CD14-positive monocyte (primary cell): ENCODE measurements around the gene TAF15. TPM values are rescaled to one million over a fixed set of nuclear protein-coding genes. Genes with fewer than 3 reads are reported as not detected.

Experiments
- DNase-seq, 3 donors: peaks; one replicate each; pipeline ENCODE4 v3.0.0-alpha.2; 2011 to 2022
- H2AFZ ChIP-seq: 2 replicates; pipeline ENCODE4 v1.6.0; 2012; ENCODE audit warnings: mild to moderate bottlenecking, low read depth, low read length, inconsistent platforms; ENCODE audit not compliant: insufficient read depth, poor library complexity, severe bottlenecking
- H3K27ac ChIP-seq, 2 donors: 1 replicate in 1 of 2; 2 replicates in 1 of 2; pipeline ENCODE4 v1.5.1; 2012 to 2013; ENCODE audit warnings: low read length in 2 of 2, control low read depth in 1 of 2, inconsistent platforms in 1 of 2, low read depth in 1 of 2, mild to moderate bottlenecking in 1 of 2
- H3K27me3 ChIP-seq, 2 donors: one replicate each; pipeline versions ENCODE4 v1.6.0 to v1.6.1; 2011 to 2013; ENCODE audit warnings: low read length in 2 of 2; ENCODE audit not compliant: control insufficient read depth in 2 of 2, insufficient read depth in 2 of 2
- H3K36me3 ChIP-seq, 2 donors: replicated peaks in 1 of 2; 1 replicate in 1 of 2; 2 replicates in 1 of 2; pipeline versions ENCODE4 v1.5.1 to v1.6.1; 2012 to 2013; ENCODE audit warnings: low read length in 2 of 2, control low read depth in 1 of 2, inconsistent platforms in 1 of 2, mild to moderate bottlenecking in 1 of 2; ENCODE audit not compliant: insufficient read depth in 2 of 2, control insufficient read depth in 1 of 2
- H3K4me1 ChIP-seq, 2 donors: 1 replicate in 1 of 2; 2 replicates in 1 of 2; pipeline versions ENCODE4 v1.5.1 to v1.6.1; 2012 to 2013; ENCODE audit warnings: low read length in 2 of 2, control low read depth in 1 of 2, inconsistent platforms in 1 of 2, mild to moderate bottlenecking in 1 of 2, moderate library complexity in 1 of 2; ENCODE audit not compliant: insufficient read depth in 2 of 2, control insufficient read depth in 1 of 2
- H3K4me2 ChIP-seq: replicated peaks from 2 replicates; pipeline ENCODE3; 2012; ENCODE audit warnings: low read length, moderate library complexity, mild to moderate bottlenecking; ENCODE audit not compliant: poor library complexity, severe bottlenecking; ENCODE audit errors: extremely low read depth
- H3K4me3 ChIP-seq, 3 experiments: fragments of 200-600 bp in 1 of 3; sonication (generic) in 1 of 3; replicated peaks in 1 of 3; 1 replicate in 2 of 3; 2 replicates in 1 of 3; pipeline ENCODE4 v1.5.1; 2011 to 2013; ENCODE audit warnings: low read length in 3 of 3, mild to moderate bottlenecking in 3 of 3, control low read depth in 2 of 3, low read depth in 2 of 3, inconsistent platforms in 1 of 3, moderate library complexity in 1 of 3
- H3K79me2 ChIP-seq: 2 replicates; pipeline ENCODE4 v1.6.0; 2012; ENCODE audit warnings: mild to moderate bottlenecking, control low read depth, inconsistent platforms, low read length, moderate library complexity; ENCODE audit not compliant: insufficient read depth
- H3K9ac ChIP-seq: 2 replicates; pipeline ENCODE4 v1.6.0; 2017; ENCODE audit warnings: low read length, mild to moderate bottlenecking; ENCODE audit not compliant: insufficient read depth, poor library complexity, severe bottlenecking
- H3K9me3 ChIP-seq, 2 donors: replicated peaks in 1 of 2; 1 replicate in 1 of 2; 2 replicates in 1 of 2; pipeline versions ENCODE4 v1.5.1 to v1.6.1; 2012 to 2013; ENCODE audit warnings: low read length in 2 of 2, control low read depth in 1 of 2; ENCODE audit not compliant: control insufficient read depth in 1 of 2, insufficient read depth in 1 of 2
- H4K20me1 ChIP-seq: 2 replicates; pipeline ENCODE4 v1.6.0; 2012; ENCODE audit warnings: mild to moderate bottlenecking, low read length, control low read depth, moderate library complexity; ENCODE audit not compliant: insufficient read depth
- H3K27ac Mint-ChIP-seq, 7 donors: one replicate each; pipeline ENCODE4 v1.8.0; 2020; ENCODE audit warnings: mild to moderate bottlenecking in 7 of 7, mixed read lengths in 7 of 7, moderate library complexity in 6 of 7, inconsistent platforms in 2 of 7
- H3K27me3 Mint-ChIP-seq, 3 donors: one replicate each; pipeline ENCODE4 v1.8.0; 2021 to 2022; ENCODE audit warnings: low read depth in 3 of 3, mild to moderate bottlenecking in 3 of 3, mixed read lengths in 3 of 3, moderate library complexity in 3 of 3, inconsistent platforms in 1 of 3
- H3K36me3 Mint-ChIP-seq, 2 donors: one replicate each; pipeline ENCODE4 v1.8.0; 2020; ENCODE audit warnings: mixed read lengths in 2 of 2, inconsistent platforms in 1 of 2, mild to moderate bottlenecking in 1 of 2
- H3K4me1 Mint-ChIP-seq: one replicate; pipeline ENCODE4 v1.8.0; 2020; ENCODE audit warnings: mild to moderate bottlenecking, mixed read lengths
- H3K4me3 Mint-ChIP-seq, 2 donors: one replicate each; pipeline ENCODE4 v1.8.0; 2020; ENCODE audit warnings: mild to moderate bottlenecking in 2 of 2, mixed read lengths in 2 of 2, moderate library complexity in 1 of 2
- H3K9me3 Mint-ChIP-seq, 7 donors: one replicate each; pipeline ENCODE4 v1.8.0; 2020 to 2022; ENCODE audit warnings: mixed read lengths in 7 of 7, mild to moderate bottlenecking in 6 of 7, moderate library complexity in 6 of 7, inconsistent platforms in 2 of 7
- WGBS: methylation state at CpG from one replicate; pipeline ENCODE4 v1.1.5; 2013; ENCODE audit warnings: missing lambda C conversion rate; ENCODE audit not compliant: insufficient coverage; 5-methylcytosine and 5-hydroxymethylcytosine counted together
- intact Hi-C, 2 donors: fragments of 100-400 bp; cut with micrococcal nuclease; formaldehyde crosslinking; loops; one replicate each; pipeline versions ENCODE4 v1.15.0 to v1.15.1; 2023
- polyA plus RNA-seq, 3 donors: library from polyadenylated mRNA; depleted of rRNA in 1 of 3; unstranded in 2 of 3; stranded (reverse) in 1 of 3; fragments of 300-500 nt in 2 of 3; fragments of >200 nt in 1 of 3; fragmentation: Illumina TruSeq in 2 of 3; gene quantifications; 1 replicate in 2 of 3; 2 replicates in 1 of 3; pipeline ENCODE4 v1.2.3, GENCODE V29; 2012 to 2021
- TF ChIP-seq, protein P1 (sequence below): fragments of 200-600 bp; IDR thresholded peaks from one replicate; pipeline ENCODE4 v1.8.0; 2022; ENCODE audit warnings: antibody characterized with exemption, mild to moderate bottlenecking

The TAF15 gene
- polyA plus RNA-seq, 3 donors = 6.0 to 50.6 (median 16.3) TPM

GRCh38 chr17:35893751-35894150, 84.5 kb downstream of the TAF15 start:
- Histone ChIP-seq H3K4me1 (peaks cover 39 to 45% of the 10 kb centered on the region in 2 donors), H3K27ac (no peak overlapping the region)

DNA sequence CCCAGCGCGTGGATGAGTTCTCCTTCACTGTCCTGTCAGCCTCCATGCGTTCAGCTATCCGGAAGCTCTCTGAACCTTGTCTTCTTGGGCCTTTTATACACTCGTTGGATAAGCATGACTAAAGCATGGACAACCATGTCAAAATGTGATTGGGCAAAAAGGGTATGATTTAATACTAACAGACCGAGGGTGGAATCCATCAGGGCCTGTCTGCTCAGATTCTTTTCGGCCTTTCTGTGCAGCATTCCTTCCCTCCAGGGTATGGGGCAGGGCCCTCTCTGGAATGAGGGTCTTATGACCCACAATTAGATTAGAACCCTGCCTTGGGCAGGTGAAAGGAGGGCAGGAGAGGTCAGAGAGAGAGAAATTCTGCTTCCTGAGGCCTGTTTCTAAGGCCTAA, 84.9 kb downstream of the TAF15 start:
- Mint-ChIP-seq H3K27me3 (peaks cover 0 to 6% (median 4%) of the 10 kb centered on the region in 3 donors), H3K4me1 (peaks cover 62% of the 10 kb centered on the region), H3K27ac (peak overlapping the region in 1 of 7 donors; percentile 8), H3K9me3 (no peaks in the 10 kb centered on the region), H3K4me3 (no peak overlapping the region), H3K36me3 (no peaks in the 10 kb centered on the region)
- Histone ChIP-seq H3K4me3 (no peak overlapping the region), H3K27me3 (no peaks in the 10 kb centered on the region), H3K9me3 (no peaks in the 10 kb centered on the region), H3K27ac (no peak overlapping the region), H3K9ac (no peak overlapping the region), H4K20me1 (no peaks in the 10 kb centered on the region), H3K79me2 (no peaks in the 10 kb centered on the region), H3K36me3 (no peaks in the 10 kb centered on the region), H3K4me1 (peaks cover 43 to 50% of the 10 kb centered on the region in 2 donors), H3K4me2 (no peak overlapping the region), H2AFZ (no peak overlapping the region)
- whole genome bisulfite sequencing = 97% methylated on average over 3 of the region's 7 CpGs
- intact Hi-C loops = no loop called here
- no peak for DNase-seq
- TF ChIP-seq, protein P1, sequence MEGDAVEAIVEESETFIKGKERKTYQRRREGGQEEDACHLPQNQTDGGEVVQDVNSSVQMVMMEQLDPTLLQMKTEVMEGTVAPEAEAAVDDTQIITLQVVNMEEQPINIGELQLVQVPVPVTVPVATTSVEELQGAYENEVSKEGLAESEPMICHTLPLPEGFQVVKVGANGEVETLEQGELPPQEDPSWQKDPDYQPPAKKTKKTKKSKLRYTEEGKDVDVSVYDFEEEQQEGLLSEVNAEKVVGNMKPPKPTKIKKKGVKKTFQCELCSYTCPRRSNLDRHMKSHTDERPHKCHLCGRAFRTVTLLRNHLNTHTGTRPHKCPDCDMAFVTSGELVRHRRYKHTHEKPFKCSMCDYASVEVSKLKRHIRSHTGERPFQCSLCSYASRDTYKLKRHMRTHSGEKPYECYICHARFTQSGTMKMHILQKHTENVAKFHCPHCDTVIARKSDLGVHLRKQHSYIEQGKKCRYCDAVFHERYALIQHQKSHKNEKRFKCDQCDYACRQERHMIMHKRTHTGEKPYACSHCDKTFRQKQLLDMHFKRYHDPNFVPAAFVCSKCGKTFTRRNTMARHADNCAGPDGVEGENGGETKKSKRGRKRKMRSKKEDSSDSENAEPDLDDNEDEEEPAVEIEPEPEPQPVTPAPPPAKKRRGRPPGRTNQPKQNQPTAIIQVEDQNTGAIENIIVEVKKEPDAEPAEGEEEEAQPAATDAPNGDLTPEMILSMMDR = no peak

More at GRCh38 chr17:35893751-35894150, 84.5 kb downstream of the TAF15 start:
- no peak for DNase-seq
- no peaks in the 10 kb centered on the region for H4K20me1 ChIP-seq
- intact Hi-C loops = no loop called here
- Mint-ChIP-seq H3K9me3 (no peaks in the 10 kb centered on the region), H3K4me1 (peaks cover 57% of the 10 kb centered on the region), H3K4me3 (no peak overlapping the region), H3K27me3 (peaks cover 0 to 9% (median 6%) of the 10 kb centered on the region in 3 donors), H3K36me3 (no peaks in the 10 kb centered on the region), H3K27ac (no peak overlapping the region)
- H3K36me3 ChIP-seq = no peaks in the 10 kb centered on the region
- TF ChIP-seq, protein P1 = no peak
- H3K79me2 ChIP-seq = no peaks in the 10 kb centered on the region
- H2AFZ ChIP-seq = no peak overlapping the region
- 100% methylated on average over 1 of the region's 4 CpGs for WGBS
- no peak overlapping the region for H3K9ac ChIP-seq
- H3K9me3 ChIP-seq = no peaks in the 10 kb centered on the region
- H3K4me3 ChIP-seq = no peak overlapping the region
- no peak overlapping the region for H3K4me2 ChIP-seq
- no peaks in the 10 kb centered on the region for H3K27me3 ChIP-seq
